Stimulated activated CD4-positive, alpha-beta T cell treated with anti-CD3 and anti-CD28 coated beads, Interleukin-1b, Interleukin-23, amount 100 ng/mL, for 24 hours (primary cell): Measurements from ENCODE around the gene OTUD1.

Experiments
- DNase-seq, 4 experiments: peaks; one replicate each; pipeline ENCODE4 v3.0.0-alpha.2; 2020; ENCODE audit warnings: low read depth in 4 of 4, low spot score in 1 of 4

OTUD1 gene

GRCh38 chr10:23419655-23420329 is 19.1 kb upstream of the OTUD1 start:
- no peak for DNase-seq

GRCh38 chr10:23421397-23421796 is 17.5 kb upstream of the OTUD1 start:
- DNase-seq, result no peak

GRCh38 chr10:23422003-23422411 is 16.9 kb upstream of the OTUD1 start:
- DNase-seq, result no peak

DNA sequence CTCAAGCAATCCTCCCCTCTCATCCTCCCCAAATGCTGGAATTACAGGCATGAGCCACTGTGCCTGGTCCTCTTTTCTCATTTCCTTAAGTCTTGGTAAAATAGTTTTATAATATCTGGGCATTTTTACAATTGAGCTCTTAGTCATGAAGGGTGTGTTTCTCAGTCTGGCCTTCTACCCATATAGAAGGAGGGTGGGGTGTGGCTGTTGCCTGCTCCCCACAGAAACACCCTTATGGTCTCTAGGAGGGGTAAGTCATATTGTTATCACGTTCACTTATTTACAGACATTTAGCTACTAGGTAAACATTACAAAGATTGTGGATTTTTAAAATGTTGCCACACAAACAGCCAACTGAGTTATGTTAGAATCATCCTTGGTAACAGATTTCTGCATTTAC is 6.7 kb upstream of the OTUD1 start:
- DNase-seq, result no peak

DNA sequence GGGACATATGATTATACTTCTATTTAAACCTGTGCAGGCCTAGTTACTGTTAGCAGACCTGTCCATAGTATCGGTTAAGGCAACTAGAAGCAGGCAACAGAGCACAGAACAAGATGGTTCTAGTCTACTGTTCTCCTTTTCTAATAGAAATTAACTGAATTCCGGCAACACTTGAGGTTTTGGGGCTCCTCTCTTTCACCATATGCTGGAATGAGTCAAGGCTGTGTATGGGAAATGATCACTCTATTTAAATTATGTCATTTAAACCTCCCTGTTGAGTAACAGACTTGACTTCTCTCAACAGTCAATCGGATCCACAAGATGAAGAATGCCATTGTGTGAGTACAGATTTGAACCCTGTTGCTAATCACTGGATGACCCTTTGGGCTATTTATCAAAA is 6.2 kb upstream of the OTUD1 start:
- no peak for DNase-seq

- DNase-seq, result no peak
Observed at GRCh38 chr10:23433701-23434100, 5.2 kb upstream of the OTUD1 start.

DNA sequence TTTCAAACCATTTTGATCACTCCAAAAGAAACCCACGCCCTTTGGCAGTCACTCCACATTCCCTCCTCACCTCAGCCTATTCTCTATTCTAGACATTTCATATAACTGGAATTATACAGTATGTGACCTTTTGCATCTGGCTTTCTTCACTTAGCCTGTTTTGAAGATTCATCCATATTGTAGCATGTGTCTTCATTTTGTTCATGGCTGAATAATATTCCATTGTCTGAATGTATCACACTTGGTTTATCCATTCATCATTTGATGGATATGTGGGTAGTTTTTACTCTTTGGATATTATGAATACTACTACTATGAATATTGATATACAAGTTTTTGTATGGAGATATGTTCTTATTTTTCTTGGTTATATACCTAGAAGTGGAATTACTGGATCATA is 3.5 kb upstream of the OTUD1 start:
- DNase-seq, result no peak

GRCh38 chr10:23436983-23437382 is 1.9 kb upstream of the OTUD1 start:
- DNase-seq, result no peak

DNA sequence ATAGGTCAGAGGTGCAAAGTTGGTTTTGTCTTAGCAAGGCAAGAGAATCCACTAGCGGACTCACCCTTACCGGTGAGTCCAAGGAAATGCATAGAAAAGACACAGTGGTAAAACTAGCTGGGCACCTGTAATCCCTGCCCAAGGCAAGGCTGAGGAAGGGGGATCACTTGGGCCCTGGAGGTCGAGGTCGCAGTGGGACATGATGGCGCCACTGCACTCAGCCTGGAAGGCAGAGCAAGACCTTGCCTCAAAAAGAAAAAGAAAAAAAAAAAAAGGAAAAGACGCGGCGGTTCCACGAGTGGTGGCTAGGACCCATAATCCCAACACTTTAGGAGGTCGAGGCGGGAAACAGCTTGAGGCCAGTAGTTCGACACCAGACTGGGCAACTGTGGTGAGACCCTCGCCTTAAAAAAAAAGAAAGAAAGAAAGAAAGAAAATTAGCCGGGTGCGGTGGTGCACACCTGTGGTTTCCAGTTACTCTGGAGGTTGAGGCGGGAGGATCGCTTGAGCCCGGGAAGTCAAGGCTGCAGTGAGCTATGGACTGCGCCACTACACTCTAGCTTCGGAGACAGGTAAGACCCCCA is 820 bp upstream of the OTUD1 start:
- DNase-seq, result no peak

- peak in 1 of 4 experiments; percentile 6 for DNase-seq
Observed at GRCh38 chr10:23439452-23439960, 631 bp downstream of the OTUD1 start.

- DNase-seq, result peak in 3 of 4 experiments; percentile 10 to 13 (median 11)
Observed at GRCh38 chr10:23439961-23440889, 1.4 kb downstream of the OTUD1 start.

- DNase-seq, result no peak
Observed at GRCh38 chr10:23441251-23441650, 2.4 kb downstream of the OTUD1 start.

DNA sequence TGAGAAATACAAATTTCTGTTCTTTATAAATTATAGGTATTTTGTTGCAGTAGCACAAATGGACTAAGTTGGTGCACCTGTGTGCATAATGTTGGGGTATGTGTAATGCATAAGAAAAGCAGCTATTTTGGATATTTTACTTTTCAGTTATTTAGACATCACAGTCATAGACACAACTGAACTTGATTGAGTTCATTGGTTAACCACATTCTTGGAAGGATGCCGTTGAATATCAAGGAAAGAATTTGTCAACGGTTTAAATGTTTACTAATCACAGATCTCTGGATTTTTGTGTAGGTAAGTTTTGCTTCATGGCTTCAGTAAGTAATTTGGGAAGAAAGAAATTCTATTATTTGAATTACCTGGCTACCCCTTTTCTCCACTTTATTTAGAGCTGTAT is 4.1 kb downstream of the OTUD1 start:
- no peak for DNase-seq

DNA sequence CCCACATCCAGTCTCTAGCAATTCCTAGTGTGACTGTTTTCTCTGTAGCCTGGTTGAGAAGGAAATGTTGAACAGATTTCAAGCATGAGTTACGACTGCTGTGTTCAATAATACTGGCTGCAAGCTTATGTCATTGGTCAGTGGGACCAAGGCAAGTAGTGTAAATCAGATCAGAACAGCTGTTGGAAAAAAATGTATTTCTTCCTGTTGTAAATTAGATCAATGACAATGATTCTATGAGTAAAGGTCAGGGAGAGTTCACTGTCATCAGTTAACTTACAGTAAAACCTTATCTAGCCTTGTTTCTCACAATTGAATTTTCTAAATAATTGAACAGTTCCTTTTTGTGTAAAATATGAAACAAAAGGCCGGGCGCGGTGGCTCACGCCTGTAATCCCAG is 6.7 kb downstream of the OTUD1 start:
- no peak for DNase-seq

- no peak for DNase-seq
Observed at GRCh38 chr10:23448323-23448722, 9.4 kb downstream of the OTUD1 start.

- DNase-seq, result no peak
Observed at GRCh38 chr10:23448802-23449570, 10.1 kb downstream of the OTUD1 start.

- DNase-seq, result no peak
Observed at GRCh38 chr10:23452033-23452655, 13.3 kb downstream of the OTUD1 start.

- DNase-seq, result no peak
Observed at GRCh38 chr10:23453465-23453864, 14.6 kb downstream of the OTUD1 start.

DNA sequence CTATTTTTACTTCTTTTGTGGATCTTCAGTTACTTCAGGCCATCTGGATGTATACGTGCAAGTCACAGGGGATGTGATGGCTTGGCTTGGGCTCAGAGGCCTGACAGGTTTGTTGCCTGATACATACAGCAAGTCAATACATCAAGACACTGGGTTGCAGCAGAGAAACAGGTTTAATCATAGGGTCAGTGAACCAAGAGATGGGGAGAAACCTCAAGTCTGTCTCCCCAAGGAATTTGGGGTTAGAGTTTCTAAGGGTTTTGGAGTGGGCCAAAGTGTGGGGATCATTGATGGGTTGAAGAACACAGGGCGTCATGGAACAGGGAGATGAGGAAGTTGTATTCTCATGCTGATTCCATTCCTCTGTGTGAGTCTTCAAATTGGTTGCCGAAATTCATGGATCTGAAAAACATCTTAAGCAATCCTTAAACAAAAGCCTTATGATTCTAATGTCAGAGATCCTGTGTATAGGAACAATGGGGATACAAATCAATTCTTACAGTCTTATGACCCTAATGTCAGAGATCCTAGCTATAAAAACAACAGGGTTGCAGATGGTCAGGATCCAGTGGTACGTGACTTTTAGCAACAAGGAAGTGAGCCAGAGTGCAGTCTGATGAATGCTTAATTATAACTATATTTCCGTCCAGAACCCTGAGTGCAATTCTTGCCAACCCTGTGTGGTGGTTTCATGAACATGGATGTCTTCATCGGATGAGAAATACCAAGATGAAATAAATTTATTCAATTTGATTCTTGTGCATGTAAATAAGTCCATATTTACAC is 18.9 kb downstream of the OTUD1 start:
- no peak for DNase-seq
